Right renal cortex interstitium (tissue), 3 donors: Measurements from ENCODE around the gene LAMA5. TPM values are rescaled to one million over a fixed set of nuclear protein-coding genes. Genes with fewer than 3 reads are reported as not detected.

ENCODE experiments used
- DNase-seq, 3 donors: peaks; one replicate each; pipeline ENCODE4 v3.0.0-alpha.2; 2013; ENCODE audit warnings: low read depth in 3 of 3, low spot score in 2 of 3
- polyA plus RNA-seq, 3 donors: library from polyadenylated mRNA; unstranded; fragments of 120-200 nt; gene quantifications; one replicate each; pipeline ENCODE4 v1.2.1, GENCODE V29; 2013; ENCODE audit not compliant: insufficient read length in 3 of 3

The LAMA5 gene
- polyA plus RNA-seq, 3 donors: 72.5 to 82.7 (median 79.9) TPM

- no peak for DNase-seq
These were observed 4.5 kb upstream of the LAMA5 start for GRCh38 chr20:62371588-62372041.

- no peak for DNase-seq
These were observed 3.9 kb upstream of the LAMA5 start for GRCh38 chr20:62370807-62371587.

- no peak for DNase-seq
These were observed 3.1 kb upstream of the LAMA5 start for GRCh38 chr20:62370115-62370806.

- DNase-seq: no peak
These were observed 2.7 kb upstream of the LAMA5 start for GRCh38 chr20:62369815-62370114.

GRCh38 chr20:62368976-62369814 is 2.1 kb upstream of the LAMA5 start:
- DNase-seq: no peak

GRCh38 chr20:62368392-62368975 is 1.4 kb upstream of the LAMA5 start:
- no peak for DNase-seq

GRCh38 chr20:62367633-62368391 is 700 bp upstream of the LAMA5 start:
- no peak for DNase-seq

GRCh38 chr20:62366370-62367135 is 559 bp downstream of the LAMA5 start:
- no peak for DNase-seq

GRCh38 chr20:62365814-62366369 is 1.2 kb downstream of the LAMA5 start:
- DNase-seq: no peak

GRCh38 chr20:62364911-62365736 is 2.0 kb downstream of the LAMA5 start:
- no peak for DNase-seq

- DNase-seq: no peak
These were observed 2.9 kb downstream of the LAMA5 start for GRCh38 chr20:62363920-62364851.

GRCh38 chr20:62362991-62363919 is 3.9 kb downstream of the LAMA5 start:
- no peak for DNase-seq

- no peak for DNase-seq
These were observed 4.5 kb downstream of the LAMA5 start for GRCh38 chr20:62362590-62362940.

GRCh38 chr20:62361799-62362589 is 5.1 kb downstream of the LAMA5 start:
- no peak for DNase-seq
